Osteocyte (in vitro differentiated cells): ENCODE data around the gene CHST13. TPM values are rescaled to one million over a fixed set of nuclear protein-coding genes. Genes with fewer than 3 reads are reported as not detected.

ENCODE experiments used
- DNase-seq: peaks from one replicate; pipeline ENCODE4 v3.0.0; 2021; ENCODE audit warnings: mixed read lengths; ENCODE audit not compliant: unreplicated experiment; ENCODE audit errors: extremely low spot score
- H3K27ac Mint-ChIP-seq: one replicate; pipeline ENCODE4 v1.8.0; 2021; ENCODE audit warnings: mild to moderate bottlenecking, mixed read lengths; ENCODE audit not compliant: unreplicated experiment
- H3K27me3 Mint-ChIP-seq: one replicate; pipeline ENCODE4 v1.8.0; 2021; ENCODE audit warnings: mixed read lengths; ENCODE audit not compliant: unreplicated experiment
- H3K36me3 Mint-ChIP-seq: one replicate; pipeline ENCODE4 v1.8.0; 2021; ENCODE audit warnings: mixed read lengths; ENCODE audit not compliant: unreplicated experiment
- H3K4me1 Mint-ChIP-seq: one replicate; pipeline ENCODE4 v1.8.0; 2021; ENCODE audit warnings: mixed read lengths; ENCODE audit not compliant: unreplicated experiment
- H3K4me3 Mint-ChIP-seq: one replicate; pipeline ENCODE4 v1.8.0; 2021; ENCODE audit warnings: mild to moderate bottlenecking, moderate library complexity, mixed read lengths; ENCODE audit not compliant: unreplicated experiment
- H3K9me3 Mint-ChIP-seq: one replicate; pipeline ENCODE4 v1.8.0; 2021; ENCODE audit warnings: mixed read lengths; ENCODE audit not compliant: unreplicated experiment
- long read RNA-seq: library from polyadenylated mRNA; unstranded; transcript quantifications from one replicate; pipeline ENCODE4 v2.0.0, GENCODE V29; 2021
- total RNA-seq: library from RNA; stranded (reverse); gene quantifications from 2 replicates; pipeline ENCODE4 v1.2.1, GENCODE V29; 2021
- TF ChIP-seq, protein P1 (sequence below): fragments of 200-600 bp; sonication (generic); IDR thresholded peaks from 2 replicates; pipeline ENCODE4 v1.5.0; 2021; ENCODE audit warnings: antibody characterized with exemption, mild to moderate bottlenecking, moderate library complexity

CHST13 gene
- not detected in 2 replicates for total RNA-seq
- long read RNA-seq: 0 reads

DNA sequence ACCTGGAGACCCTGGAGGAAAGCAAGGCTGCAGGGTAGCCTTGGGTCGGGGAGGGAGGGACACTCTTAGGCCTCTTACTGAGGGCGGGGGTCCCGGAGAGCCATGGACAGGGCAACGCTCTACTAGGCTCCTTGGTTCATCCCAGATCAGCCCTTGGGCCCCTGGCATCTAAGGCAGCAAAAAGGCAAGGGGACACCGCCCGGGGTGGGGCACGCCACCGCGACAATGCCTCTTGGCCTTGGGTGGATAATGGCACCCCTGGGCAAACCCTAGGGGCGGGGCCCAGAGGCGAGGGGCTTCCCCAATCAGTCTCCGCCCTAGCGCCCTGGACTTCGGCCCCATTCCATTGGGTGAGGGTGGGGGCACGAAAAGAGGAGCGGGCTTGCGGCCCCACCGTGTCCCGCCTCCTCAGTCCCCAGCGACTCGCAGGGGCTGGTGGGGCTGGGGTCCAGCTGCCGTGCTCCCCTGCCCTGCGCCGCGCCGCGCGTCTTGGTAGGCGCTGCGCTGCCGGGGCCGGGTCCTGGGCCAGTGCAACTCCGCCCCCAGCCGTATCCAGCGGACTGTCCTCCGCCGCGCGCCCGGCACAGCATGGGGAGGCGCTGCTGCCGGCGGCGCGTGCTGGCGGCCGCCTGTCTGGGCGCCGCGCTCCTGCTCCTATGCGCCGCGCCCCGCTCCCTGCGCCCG is at the start of gene CHST13:
Gene CHST13 (plus strand): TSS at position 411 of the 684 bp plus-strand sequence. CDS start 178 bp downstream, at position 589.
- no peaks in the 10 kb centered on the region for H3K36me3 Mint-ChIP-seq
- TF ChIP-seq, protein P1, sequence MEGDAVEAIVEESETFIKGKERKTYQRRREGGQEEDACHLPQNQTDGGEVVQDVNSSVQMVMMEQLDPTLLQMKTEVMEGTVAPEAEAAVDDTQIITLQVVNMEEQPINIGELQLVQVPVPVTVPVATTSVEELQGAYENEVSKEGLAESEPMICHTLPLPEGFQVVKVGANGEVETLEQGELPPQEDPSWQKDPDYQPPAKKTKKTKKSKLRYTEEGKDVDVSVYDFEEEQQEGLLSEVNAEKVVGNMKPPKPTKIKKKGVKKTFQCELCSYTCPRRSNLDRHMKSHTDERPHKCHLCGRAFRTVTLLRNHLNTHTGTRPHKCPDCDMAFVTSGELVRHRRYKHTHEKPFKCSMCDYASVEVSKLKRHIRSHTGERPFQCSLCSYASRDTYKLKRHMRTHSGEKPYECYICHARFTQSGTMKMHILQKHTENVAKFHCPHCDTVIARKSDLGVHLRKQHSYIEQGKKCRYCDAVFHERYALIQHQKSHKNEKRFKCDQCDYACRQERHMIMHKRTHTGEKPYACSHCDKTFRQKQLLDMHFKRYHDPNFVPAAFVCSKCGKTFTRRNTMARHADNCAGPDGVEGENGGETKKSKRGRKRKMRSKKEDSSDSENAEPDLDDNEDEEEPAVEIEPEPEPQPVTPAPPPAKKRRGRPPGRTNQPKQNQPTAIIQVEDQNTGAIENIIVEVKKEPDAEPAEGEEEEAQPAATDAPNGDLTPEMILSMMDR: no peak
- peak within 1 kb of the TSS; percentile 40 for H3K4me3 Mint-ChIP-seq
- H3K9me3 Mint-ChIP-seq: no peaks in the 10 kb centered on the region
- no peak for DNase-seq
- no peaks in the 10 kb centered on the region for H3K4me1 Mint-ChIP-seq
- no peak within 1 kb of the TSS for H3K27ac Mint-ChIP-seq
- peaks cover 30% of the 10 kb centered on the region for H3K27me3 Mint-ChIP-seq

DNA sequence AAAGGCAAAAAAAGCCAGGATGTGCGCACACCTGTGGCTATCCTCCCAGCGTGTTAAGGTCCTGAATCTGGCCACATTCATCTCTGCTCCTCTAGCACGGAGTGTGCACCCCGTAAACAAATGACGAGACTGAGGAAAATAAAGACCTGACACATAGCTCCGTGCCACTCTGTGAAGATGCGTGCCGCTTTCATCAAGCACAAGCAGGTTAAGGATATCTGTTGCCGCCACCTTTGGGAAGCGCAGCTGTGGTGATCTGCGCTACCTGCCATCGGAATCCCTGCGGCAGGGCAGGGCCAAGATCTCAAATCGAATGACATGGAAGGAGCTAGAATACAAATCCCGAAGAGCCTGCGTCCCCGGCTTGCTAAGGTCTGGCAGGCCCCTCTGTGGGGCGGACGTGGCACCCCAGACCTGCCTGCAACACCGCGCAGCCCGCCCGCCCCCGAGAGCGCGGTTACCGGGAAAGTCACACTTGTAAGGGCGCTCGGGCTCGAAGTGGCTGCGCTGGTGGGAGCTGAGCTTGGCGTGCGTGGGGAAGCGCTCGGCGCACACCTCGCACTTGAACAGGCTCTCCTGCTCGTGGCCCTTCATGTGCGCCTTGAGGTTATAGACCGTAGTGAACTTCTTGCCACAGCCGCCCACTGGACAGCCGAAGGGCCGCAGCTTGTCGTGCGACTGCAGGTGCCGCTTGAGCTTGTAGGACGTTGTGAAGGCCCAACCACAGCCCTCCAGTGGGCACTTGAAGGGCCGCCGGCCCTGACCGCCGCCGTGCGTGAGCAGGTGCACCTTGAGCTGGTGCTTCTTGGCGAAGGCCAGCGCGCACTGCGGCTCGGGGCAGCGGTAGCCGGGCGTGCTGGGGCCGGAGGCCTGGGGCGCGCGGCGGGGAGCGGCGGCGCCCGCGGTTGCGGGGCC is 49.2 kb upstream of the CHST13 start:
- Mint-ChIP-seq H3K36me3 (peaks cover 20% of the 10 kb centered on the region), H3K4me1 (peaks cover 37% of the 10 kb centered on the region), H3K9me3 (no peaks in the 10 kb centered on the region), H3K4me3 (peak overlapping the region; percentile 88), H3K27me3 (no peaks in the 10 kb centered on the region), H3K27ac (peak overlapping the region; percentile 81)
- no peak for DNase-seq
- TF ChIP-seq, protein P1: no peak

- TF ChIP-seq, protein P1: peak; percentile 59
- peak; percentile 99 for DNase-seq
- peaks cover 13% of the 10 kb centered on the region for H3K36me3 Mint-ChIP-seq
- no peaks in the 10 kb centered on the region for H3K27me3 Mint-ChIP-seq
- peaks cover 37% of the 10 kb centered on the region for H3K4me1 Mint-ChIP-seq
- H3K4me3 Mint-ChIP-seq: peak within 1 kb of the TSS; percentile 88
- H3K9me3 Mint-ChIP-seq: no peaks in the 10 kb centered on the region
- peak within 1 kb of the TSS; percentile 81 for H3K27ac Mint-ChIP-seq
Observed at GRCh38 chr3:126475413-126476114, 48.4 kb upstream of the CHST13 start, which contains the start of gene ZXDC. TSS of gene ZXDC (minus strand) at chr3:126475891. CDS start at chr3:126475865, 26 bp downstream.

GRCh38 chr3:126476166-126477060 is 47.5 kb upstream of the CHST13 start:
- TF ChIP-seq, protein P1: no peak
- Mint-ChIP-seq H3K9me3 (no peaks in the 10 kb centered on the region), H3K4me3 (peak overlapping the region; percentile 75), H3K36me3 (peaks cover 6% of the 10 kb centered on the region), H3K4me1 (peaks cover 37% of the 10 kb centered on the region), H3K27me3 (no peaks in the 10 kb centered on the region), H3K27ac (peak overlapping the region; percentile 67)
- no peak for DNase-seq
